GM21529 (cell line): ENCODE data around the gene RFPL4A.

Experiments
- ATAC-seq: cut with Tn5 transposase; IDR thresholded peaks from one replicate; pipeline ENCODE4 v1.9.1; 2021; ENCODE audit not compliant: unreplicated experiment

The RFPL4A gene

GRCh38 chr19:55802281-55802680 lies 43.4 kb downstream of the RFPL4A start:
- ATAC-seq: no peak

- ATAC-seq: no peak
These were observed 50.6 kb downstream of the RFPL4A start for GRCh38 chr19:55809381-55810058.

GRCh38 chr19:55811340-55811739 lies 52.4 kb downstream of the RFPL4A start:
- no peak for ATAC-seq

- ATAC-seq: no peak
These were observed 53.6 kb downstream of the RFPL4A start for GRCh38 chr19:55812449-55812848.
